Neural progenitor cell (in vitro differentiated cells): ENCODE data around the gene LARGE1.

Source experiments
- CTCF ChIP-seq: fragments of 200-600 bp; sonication (generic); IDR thresholded peaks from 2 replicates; pipeline ENCODE4 v1.5.1; 2017; ENCODE audit warnings: antibody characterized with exemption, mild to moderate bottlenecking
- EZH2phosphoT487 ChIP-seq: fragments of 200-600 bp; sonication (generic); IDR thresholded peaks from 2 replicates; pipeline ENCODE4 v1.6.1; 2017; ENCODE audit warnings: antibody characterized with exemption

GRCh38 chr22:33224841-33225240 lies 695.4 kb downstream of the LARGE1 start:
- TF ChIP-seq CTCF (no peak), EZH2phosphoT487 (no peak)
